Neural progenitor cell (in vitro differentiated cells): ENCODE data around the gene FAM9A.

ENCODE experiments used
- EZH2 ChIP-seq: fragments of 200-600 bp; sonication (generic); IDR thresholded peaks from 2 replicates; pipeline ENCODE4 v1.6.1; 2017; ENCODE audit warnings: antibody characterized with exemption, mild to moderate bottlenecking, moderate library complexity
- EZH2phosphoT487 ChIP-seq: fragments of 200-600 bp; sonication (generic); IDR thresholded peaks from 2 replicates; pipeline ENCODE4 v1.6.1; 2017; ENCODE audit warnings: antibody characterized with exemption
- TF ChIP-seq, protein P1 (sequence below): fragments of 200-600 bp; sonication (generic); IDR thresholded peaks from 2 replicates; pipeline ENCODE4 v1.5.1; 2017; ENCODE audit warnings: antibody characterized with exemption, mild to moderate bottlenecking

DNA sequence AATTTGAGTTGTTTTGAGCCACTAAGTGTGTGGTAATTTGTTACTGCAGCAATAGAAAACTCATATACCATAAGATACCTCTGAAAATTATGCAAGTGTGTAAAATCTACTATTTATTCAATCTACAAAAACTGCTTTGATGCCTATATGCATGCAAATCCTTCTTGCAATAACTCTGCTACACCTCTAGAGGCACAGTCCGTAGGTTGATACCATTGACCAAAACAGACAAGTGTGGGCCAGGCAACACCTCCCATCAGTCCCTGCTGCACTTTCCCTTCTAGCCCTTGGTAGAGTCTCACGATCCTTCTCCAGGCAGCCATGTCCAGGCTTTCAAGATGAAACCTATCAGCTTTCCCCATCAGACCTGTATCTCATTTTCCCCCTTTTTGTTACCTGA, 48.8 kb upstream of the FAM9A start:
- TF ChIP-seq, protein P1, sequence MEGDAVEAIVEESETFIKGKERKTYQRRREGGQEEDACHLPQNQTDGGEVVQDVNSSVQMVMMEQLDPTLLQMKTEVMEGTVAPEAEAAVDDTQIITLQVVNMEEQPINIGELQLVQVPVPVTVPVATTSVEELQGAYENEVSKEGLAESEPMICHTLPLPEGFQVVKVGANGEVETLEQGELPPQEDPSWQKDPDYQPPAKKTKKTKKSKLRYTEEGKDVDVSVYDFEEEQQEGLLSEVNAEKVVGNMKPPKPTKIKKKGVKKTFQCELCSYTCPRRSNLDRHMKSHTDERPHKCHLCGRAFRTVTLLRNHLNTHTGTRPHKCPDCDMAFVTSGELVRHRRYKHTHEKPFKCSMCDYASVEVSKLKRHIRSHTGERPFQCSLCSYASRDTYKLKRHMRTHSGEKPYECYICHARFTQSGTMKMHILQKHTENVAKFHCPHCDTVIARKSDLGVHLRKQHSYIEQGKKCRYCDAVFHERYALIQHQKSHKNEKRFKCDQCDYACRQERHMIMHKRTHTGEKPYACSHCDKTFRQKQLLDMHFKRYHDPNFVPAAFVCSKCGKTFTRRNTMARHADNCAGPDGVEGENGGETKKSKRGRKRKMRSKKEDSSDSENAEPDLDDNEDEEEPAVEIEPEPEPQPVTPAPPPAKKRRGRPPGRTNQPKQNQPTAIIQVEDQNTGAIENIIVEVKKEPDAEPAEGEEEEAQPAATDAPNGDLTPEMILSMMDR = peak; percentile 21
- no peak for TF ChIP-seq EZH2
- TF ChIP-seq EZH2phosphoT487 = no peak
